GM21786 (cell line): ENCODE data around the gene TRPM2.
"Not testable (repeated sequence)": the region's sequence is repeated elsewhere in the genome, so short reads cannot be mapped to it uniquely, and the experiment has no call there.

Experiments used
- ATAC-seq: cut with Tn5 transposase; IDR thresholded peaks from one replicate; pipeline ENCODE4 v1.9.1; 2021; ENCODE audit not compliant: unreplicated experiment

Gene TRPM2

DNA sequence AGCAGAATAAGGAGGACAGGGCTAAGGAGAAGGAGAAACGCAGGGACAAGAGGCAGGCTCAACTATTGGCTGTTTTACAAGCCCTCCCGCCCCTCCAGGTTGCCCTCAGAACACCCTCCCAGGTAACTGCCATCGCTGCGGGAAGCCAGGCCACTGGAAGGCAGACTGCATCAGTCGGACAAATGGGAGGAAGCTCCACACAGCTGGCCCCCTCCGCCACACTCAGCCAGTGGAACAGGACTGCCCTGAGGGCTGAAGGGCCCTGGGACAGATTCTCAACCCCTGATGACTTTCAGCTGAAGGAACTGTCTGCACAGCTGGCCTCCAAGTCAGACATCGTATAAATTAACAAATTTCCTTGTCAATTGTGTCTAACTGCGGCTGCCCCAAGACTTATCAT, 123.7 kb downstream of the TRPM2 start:
- no peak for ATAC-seq

DNA sequence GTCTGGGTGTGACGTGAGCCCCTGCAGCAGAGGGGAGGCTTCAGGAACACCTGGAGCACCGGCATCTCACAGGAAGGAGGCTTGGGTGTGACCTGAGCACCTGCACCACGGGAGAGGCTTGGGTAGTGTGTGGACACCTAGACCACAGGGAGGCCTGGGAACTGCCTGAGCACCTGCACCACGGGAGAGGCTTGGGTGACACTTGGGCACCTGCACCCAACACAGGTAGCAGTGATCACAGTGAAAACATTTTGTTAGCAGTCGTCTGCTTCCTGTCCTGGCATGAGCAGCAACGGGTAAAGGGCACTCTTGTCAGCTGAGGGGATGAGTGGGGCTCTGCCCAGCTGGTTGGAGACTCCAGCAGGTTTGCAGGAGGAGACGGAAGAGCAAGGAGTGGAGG, 124.3 kb downstream of the TRPM2 start:
- no peak for ATAC-seq

DNA sequence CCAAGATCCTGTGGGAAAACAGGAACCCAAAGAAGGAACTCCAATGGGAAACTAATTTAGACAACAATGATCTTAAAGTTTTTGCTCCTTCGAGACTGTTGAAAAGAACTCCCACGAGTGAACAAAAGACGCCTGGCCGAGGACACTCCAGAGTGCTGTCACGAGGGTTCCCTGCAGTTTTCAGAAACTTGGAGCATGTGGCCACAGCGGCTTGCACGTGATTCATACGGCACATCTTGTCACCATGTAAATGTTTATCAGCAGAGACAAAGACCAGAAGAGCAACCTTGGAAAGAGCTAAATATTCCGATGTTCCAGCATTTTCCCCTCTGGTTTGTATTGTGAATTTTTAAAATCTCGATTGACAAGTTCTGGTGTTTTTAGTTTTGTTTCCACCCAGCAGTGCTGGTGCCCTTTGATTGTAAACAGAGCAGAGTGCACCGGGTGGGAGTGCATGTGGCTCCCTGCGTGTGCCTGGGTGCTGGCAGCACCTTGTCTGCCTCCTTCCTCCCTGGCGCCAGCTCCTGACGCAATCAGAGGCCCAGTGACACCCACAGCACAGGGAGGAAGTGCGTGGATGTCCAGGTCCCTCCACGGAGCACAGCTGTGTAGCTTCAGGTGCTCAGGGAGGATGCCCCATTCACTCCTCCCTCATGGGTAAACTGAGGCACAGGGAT, 124.8 kb downstream of the TRPM2 start:
- ATAC-seq: no peak

DNA sequence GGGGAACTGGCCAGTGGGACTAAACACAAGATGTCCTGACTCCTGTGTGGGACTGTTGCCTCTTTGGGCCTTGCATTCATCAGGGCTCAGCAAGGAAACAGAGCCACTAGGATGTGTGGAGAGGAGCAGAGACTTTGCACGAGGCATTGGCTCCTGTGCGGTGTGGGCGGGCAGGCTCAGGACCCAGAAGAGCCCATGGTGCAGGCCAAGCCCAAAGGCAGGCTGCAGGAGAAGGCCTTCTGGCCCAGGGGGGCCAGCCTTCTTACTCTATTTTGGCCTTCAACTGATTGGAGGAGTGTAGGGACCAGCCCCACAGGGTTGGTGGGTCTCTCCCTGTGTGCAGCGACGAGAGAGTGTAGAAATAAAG, 125.4 kb downstream of the TRPM2 start:
- ATAC-seq: no peak

DNA sequence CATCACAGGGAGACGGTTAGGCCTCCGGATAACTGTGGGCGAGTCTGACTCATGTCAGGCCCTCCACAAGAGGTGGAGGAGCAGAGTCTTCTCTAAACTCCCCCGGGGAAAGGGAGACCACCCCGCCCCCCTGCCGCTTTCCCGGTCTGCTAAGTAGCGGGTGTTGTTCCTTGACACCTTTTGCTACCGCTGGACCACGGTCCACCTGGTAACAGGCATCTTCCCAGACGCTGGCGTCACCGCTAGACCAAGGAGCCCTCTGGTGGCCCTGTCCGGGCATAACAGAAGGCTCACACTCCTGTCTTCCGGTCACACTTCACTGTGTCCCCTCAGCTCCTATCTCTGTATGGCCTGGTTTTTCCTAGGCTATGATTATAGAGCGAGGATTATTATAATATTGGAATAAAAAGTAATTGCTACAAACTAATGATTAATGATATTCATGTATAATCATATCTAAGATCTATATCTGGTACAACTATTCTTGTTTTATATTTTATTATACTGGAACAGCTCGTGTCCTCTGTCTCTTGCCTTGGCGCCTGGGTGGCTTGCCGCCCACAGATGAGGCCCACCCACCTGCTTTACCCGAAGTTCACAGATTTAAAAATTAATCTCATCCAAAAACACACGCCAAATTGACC, 126.3 kb downstream of the TRPM2 start:
- ATAC-seq: not testable (repeated sequence)

DNA sequence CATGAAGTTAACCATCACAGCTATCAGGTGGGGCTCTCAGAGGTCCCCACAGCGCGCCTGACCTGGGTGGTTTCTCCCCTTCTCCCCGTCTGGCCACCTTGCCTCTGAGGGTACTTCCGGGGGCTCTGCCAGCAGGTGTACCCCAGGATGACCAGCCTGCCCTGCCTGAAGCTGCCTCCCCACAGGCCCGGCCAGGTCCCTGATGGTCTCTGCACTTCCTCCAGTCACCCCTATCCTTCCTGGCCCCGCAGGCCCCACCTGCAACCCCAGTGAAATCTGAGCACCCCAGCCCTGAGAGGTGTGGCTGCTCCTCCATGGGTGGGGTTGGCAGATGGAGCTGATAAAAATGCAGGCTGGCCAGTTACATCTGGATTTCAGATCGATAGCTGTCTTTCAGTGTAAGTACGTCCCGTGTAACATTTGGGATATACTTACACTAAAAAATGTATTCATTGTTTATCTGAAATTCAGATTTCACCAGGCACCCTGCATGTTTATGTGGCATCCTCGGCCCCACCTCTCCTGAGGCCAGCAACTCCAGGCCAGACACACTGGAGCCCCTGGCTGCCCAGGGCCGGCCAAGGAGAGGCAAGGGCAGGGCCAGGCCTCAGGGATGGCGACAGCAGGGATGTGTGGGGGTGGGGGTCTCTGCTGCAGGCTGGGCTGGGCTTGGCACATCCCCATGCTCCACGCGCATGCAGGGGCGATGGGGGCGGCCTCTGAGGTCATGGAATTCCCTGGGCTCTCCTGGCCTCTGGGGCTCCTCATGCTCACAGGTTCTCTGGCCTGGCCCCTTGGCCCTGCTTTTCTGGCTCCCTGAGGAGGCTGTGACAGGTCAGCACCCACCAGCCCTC, 127.0 kb downstream of the TRPM2 start:
- ATAC-seq: no peak

DNA sequence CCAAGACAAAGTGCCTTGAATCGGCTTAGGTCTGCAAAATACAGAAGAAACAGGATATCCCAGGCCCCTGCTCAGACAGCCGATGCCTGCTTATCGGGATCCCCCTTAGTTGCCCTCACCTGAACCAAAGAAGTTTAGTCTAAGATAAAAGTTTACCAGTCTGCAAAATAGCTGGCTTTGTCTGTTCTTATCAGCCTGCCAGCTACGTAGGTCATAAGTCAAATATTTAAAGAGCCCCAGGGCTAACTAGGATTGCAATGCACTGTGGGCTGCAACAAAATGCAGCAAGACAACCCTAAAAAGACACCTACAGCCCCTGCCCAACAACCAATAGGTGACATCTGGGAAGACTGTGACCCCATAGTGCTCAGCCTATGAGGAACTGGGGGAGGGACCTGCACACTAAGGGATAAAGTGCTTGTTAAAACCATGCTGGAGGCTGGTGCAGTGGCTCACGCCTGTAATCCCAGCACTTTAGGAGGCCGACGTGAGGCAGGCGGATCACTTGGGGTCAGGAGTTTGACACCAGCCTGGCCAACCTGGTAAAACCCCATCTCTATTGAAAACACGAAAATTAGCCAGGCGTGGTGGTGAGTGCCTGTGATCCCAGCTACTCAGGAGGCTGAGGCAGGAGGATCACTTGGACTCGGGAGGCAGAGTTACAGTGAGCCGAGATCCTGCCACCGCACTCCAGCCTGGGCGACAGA, 129.3 kb downstream of the TRPM2 start:
- ATAC-seq: no peak

DNA sequence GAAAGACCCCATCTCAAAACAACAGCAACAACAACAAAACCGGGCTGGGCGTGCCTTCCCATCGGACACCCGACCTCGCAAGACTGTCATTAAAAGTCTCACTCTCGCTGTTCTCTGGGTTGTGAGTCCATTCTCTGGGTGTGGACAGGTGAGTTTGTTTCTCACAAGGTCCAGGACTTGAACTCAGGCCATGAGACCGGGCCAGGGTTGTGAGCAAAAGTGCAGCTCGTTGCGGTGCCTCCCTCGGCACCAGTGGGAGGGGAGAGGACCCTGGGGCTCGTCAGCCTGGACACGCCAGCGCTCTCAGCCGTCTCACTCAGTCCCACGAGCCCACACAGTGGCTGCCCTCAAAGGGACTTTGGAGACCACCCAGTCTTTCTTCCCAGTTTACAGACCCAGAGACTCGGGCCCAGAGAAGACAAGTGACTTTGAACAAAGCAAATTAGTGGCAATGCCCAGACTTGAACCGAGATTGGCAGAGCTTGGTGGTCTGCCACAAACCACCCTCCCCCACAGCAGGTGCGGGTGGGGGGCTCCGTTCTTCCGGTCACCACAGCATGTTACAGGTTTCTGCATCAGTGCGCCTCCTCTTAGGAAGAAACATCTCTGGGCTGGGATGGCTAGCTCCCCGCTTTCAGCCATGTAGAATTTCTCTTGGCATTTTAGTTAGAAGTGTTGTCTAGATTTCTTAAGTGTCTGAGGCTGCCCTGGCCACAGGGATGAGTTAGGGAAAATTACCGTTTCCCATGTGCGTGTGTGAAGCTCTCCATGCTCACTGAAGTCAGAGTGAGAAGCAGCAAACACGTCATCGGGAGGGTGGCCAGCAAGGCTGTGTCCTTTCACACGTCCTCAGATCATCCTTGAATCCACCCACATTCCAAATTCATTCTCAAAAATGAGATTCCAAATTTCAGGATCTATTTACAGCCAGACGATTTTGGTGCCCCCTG, 130.1 kb downstream of the TRPM2 start:
- no peak for ATAC-seq

DNA sequence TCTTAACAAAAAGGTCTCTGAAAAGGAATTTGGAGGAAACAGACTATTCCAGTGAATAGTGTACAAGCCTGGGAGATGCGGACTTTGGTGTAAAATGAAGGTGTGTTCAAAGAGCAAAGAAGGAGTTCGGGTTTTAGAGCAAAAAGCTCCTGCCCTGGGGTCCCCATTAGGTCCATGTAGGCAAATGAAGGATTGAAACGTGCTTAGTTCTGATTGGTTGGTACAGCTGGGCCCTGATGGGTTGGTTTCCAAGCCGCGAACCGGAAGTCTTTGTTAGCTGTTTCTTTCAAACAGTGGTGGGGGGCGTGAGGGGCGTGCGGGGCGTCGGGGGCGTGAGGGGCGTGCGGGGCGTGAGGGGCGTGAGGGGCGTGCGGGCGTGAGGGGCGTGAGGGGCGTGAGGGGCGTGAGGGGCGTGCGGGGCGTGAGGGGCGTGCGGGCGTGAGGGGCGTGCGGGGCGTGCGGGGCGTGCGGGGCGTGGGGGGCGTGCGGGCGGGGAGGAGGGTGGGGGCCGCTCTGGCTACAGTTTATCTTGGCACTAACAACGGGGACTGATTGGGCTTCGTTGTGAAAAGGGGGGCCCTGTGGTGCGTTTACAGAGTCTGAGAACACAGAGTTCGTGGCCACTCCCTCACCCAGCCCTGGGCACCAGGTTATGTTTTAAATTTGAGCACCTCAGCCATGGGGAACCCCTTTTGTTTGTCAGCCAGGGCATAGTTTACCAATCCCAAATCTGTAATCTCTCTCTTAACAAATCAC, 131.3 kb downstream of the TRPM2 start:
- ATAC-seq: no peak

DNA sequence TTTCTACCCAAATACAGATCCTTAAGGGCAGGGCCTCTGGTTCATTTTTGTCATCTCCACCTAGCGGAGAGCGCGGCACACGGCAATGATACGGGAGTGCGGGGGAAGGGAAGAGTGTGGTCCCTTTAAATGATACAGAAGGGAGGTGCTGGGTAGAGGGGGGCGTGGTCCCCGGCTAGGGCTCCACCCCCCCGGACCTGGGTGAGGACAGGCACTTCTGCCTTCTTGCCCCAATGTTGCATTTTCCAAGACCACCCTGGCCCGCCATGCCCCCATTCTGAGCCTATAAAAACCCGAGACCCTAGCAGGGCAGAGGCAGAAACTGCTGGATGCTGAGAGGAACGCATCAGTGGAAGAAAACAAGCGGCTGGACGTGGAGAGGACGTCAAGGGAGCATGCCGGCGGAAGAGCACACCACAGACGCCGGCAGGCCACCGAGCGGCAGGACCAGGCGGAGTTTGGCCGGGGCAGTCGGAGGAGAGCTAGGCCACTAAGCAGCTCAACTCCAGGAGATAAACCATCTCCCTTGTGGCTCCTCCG, 131.9 kb downstream of the TRPM2 start:
- ATAC-seq: no peak

DNA sequence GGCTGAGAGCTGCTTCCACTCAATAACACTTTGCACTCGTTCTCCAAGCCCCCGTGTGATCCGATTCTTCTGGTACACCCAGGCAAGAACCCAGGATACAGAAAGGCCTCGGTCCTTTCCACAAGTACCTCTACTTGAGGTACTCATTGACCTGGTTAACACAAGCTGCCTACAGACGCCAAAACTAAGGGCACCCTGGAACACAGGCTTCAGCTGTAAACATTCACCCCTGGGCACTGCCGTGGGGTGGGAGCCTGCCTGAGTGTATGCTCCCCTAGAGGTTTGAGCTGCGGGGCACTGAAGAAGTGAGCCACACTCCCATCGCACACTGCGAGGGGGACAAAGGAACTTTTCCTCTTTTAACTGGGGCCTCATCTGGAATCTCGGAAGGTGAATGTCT, 132.4 kb downstream of the TRPM2 start:
- no peak for ATAC-seq

DNA sequence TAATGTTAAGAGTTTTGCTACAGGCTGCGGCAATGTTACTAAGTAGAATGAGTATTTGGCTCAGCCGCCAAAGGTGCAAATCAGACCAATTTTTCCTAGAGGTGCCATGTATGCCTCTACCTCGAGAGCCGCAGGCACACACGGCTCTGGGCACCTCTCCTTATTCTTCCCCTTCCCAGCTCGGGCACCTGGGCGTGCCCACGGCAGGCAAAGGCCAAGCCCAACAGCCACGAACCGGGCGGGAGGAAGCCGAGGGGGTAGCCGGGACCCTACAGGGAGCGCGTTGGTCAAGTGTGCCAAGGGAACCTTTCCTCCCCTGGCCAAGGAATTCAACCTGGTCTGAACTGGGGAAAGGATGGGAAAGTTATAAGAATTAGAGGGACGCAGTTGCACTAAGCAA, 132.9 kb downstream of the TRPM2 start:
- ATAC-seq: no peak

DNA sequence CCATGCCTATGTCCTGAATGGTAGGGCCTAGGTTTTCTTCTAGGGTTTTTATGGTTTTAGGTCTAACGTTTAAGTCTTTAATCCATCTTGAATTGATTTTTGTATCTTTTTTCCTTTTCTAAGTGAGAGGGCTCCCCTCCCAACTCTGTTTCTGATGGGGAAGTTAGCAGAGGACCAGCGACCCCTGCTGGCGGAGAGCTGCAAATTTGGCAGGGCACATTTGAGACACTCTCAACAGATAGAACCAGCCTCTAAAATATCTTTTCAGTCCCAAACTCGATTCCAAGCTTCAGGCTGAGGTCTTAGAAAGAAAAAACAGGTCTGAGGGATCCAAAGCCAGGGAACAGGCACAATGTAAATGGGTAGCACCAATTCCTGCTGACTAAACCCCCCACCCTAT, 134.4 kb downstream of the TRPM2 start:
- ATAC-seq: no peak

DNA sequence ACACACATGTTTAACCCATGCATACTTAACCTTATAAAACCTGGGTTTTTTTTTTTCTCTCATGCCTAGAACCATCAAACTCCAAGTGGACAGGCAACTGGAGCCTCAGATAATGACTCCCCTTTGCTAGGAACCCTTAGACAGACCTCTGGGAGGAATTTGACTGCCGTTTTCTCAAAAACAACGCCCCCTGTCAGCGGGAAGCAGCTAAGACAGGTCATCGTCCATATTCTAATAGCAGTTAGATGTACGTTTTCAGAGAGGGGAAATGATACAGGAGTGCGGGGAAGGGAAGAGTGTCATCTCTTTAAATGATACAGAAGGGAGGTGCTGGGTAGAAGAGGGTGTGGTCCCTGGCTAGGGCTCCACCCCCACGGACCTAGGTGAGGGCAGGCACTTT, 136.5 kb downstream of the TRPM2 start:
- no peak for ATAC-seq

DNA sequence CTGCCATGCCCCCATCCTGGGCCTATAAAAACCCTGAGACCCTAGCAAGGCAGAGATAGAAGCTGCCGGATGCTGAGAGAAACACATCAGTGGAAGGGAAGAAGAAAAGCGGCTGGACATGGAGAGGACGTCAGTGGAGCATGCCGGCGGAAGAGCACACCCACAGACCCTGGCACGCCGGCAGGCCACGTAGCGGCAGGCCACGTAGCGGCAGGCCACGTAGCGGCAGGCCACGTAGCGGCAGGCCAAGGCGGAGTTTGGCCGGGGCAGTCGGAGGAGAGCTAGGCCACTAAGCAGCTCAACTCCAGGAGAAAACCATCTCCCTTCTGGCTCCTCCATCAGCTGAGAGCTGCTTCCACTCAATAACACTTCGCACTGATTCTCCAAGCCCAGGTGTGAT, 137.0 kb downstream of the TRPM2 start:
- ATAC-seq: no peak

DNA sequence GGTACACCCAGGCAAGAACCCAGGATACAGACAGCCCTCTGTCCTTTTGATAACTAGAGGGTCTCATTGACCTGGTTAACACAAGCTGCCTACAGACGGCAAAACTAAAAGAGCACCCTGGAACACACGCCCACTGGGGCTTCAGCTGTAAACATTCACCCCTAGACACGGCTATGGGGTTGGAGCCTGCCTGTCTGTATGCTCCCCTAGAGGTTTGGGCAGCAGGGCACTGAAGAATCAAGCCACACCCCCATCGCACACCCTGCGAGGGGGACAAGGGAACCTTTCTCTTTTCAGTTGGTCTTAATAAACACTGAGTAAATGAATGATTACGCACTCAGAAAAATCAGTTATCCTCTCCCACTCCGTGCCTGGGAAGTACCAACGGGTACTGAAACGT, 137.4 kb downstream of the TRPM2 start:
- ATAC-seq: no peak
